GM18526 (cell line): ENCODE measurements around the gene FSD2.

Source experiments
- POLR2A ChIP-seq: IDR thresholded peaks from 3 replicates; pipeline ENCODE4 v1.6.1; 2011; ENCODE audit not compliant: insufficient read length; ENCODE audit errors: extremely low read depth

Gene FSD2

GRCh38 chr15:82726816-82727215, 79.1 kb downstream of the FSD2 start:
- no peak for TF ChIP-seq POLR2A

- no peak for TF ChIP-seq POLR2A
These were observed 90.9 kb downstream of the FSD2 start for GRCh38 chr15:82715003-82715402.

GRCh38 chr15:82714016-82714415, 91.9 kb downstream of the FSD2 start:
- no peak for TF ChIP-seq POLR2A

- TF ChIP-seq POLR2A, result no peak
These were observed 93.8 kb downstream of the FSD2 start for GRCh38 chr15:82712036-82712435.

GRCh38 chr15:82710926-82711490, 94.9 kb downstream of the FSD2 start:
- TF ChIP-seq POLR2A, result no peak

- no peak for TF ChIP-seq POLR2A
These were observed 95.7 kb downstream of the FSD2 start for GRCh38 chr15:82710208-82710555.

GRCh38 chr15:82709421-82710207, 96.3 kb downstream of the FSD2 start, which contains the start of gene AP3B2:
Gene AP3B2, minus strand, starts transcription at chr15:82709875. Its CDS starts 169 bp downstream, at chr15:82709706.
- no peak for TF ChIP-seq POLR2A

- no peak for TF ChIP-seq POLR2A
These were observed 96.8 kb downstream of the FSD2 start for GRCh38 chr15:82709081-82709420.
